Prostate gland (tissue), 2 donors: Measurements from ENCODE around the gene RAB11B.

Source experiments
- POLR2AphosphoS5 ChIP-seq: sonication (generic); formaldehyde crosslinking; IDR thresholded peaks from one replicate; pipeline ENCODE4 v1.6.1; 2017; ENCODE audit warnings: antibody characterized with exemption
- TF ChIP-seq, protein P1 (sequence below), 4 experiments: fragments of 200-600 bp in 2 of 4; fragments of 450-650 bp in 2 of 4; sonication (generic) in 2 of 4; IDR thresholded peaks; 1 replicate in 3 of 4; 2 replicates in 1 of 4; pipeline ENCODE4 v1.5.1; 2016 to 2019; ENCODE audit warnings: antibody characterized with exemption in 4 of 4, mild to moderate bottlenecking in 2 of 4, moderate library complexity in 2 of 4

- TF ChIP-seq, protein P1, sequence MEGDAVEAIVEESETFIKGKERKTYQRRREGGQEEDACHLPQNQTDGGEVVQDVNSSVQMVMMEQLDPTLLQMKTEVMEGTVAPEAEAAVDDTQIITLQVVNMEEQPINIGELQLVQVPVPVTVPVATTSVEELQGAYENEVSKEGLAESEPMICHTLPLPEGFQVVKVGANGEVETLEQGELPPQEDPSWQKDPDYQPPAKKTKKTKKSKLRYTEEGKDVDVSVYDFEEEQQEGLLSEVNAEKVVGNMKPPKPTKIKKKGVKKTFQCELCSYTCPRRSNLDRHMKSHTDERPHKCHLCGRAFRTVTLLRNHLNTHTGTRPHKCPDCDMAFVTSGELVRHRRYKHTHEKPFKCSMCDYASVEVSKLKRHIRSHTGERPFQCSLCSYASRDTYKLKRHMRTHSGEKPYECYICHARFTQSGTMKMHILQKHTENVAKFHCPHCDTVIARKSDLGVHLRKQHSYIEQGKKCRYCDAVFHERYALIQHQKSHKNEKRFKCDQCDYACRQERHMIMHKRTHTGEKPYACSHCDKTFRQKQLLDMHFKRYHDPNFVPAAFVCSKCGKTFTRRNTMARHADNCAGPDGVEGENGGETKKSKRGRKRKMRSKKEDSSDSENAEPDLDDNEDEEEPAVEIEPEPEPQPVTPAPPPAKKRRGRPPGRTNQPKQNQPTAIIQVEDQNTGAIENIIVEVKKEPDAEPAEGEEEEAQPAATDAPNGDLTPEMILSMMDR (IDR thresholded peaks at IDR 0.05), result peak in 3 of 4 experiments; percentile 53 to 63 (median 60)
- TF ChIP-seq POLR2AphosphoS5, result peak; percentile 20
Measured at GRCh38 chr19:8396563-8397203, 6.5 kb downstream of the RAB11B start.
